Measurements from ENCODE around the gene OLFML2B. TPM values are rescaled to one million over a fixed set of nuclear protein-coding genes. Genes with fewer than 3 reads are reported as not detected.
"Not testable (repeated sequence)": the region's sequence is repeated elsewhere in the genome, so short reads cannot be mapped to it uniquely, and the experiment has no call there.

The OLFML2B gene
- total and polyA plus RNA-seq, 5 donors from 2014 or later: 0.15 TPM; not detected in 4

GRCh38 chr1:162066836-162067235, 43.2 kb upstream of the OLFML2B start:
- peaks cover 47% of the 10 kb centered on the region for H3K27me3 ChIP-seq (ENCODE audit: control insufficient read depth, insufficient read depth, low read length)
- H3K4me3 Mint-ChIP-seq; H3K27ac ChIP-seq (ENCODE audit: insufficient read depth, low read length, poor library complexity, severe bottlenecking); H3K4me3 ChIP-seq (ENCODE audit: low read depth, low read length); H3K9me3 ChIP-seq (ENCODE audit: control insufficient read depth in 2 of 2, low read length in 2 of 2); ATAC-seq (ENCODE audit: low read depth in 2 of 2); H3K9me3 Mint-ChIP-seq; H3K27ac Mint-ChIP-seq; DNase-seq; H3K36me3 ChIP-seq (ENCODE audit: control insufficient read depth, insufficient read depth, low read length); H3K36me3 Mint-ChIP-seq: not testable (repeated sequence)
- peaks cover 0 to 12% (median 6%) of the 10 kb centered on the region in 4 donors for H3K4me1 Mint-ChIP-seq
- peaks cover 71% of the 10 kb centered on the region for H3K27me3 Mint-ChIP-seq
- H3K4me1 ChIP-seq (ENCODE audit: control insufficient read depth, insufficient read depth, low read length, poor library complexity, severe bottlenecking): peaks cover 16% of the 10 kb centered on the region

GRCh38 chr1:162065016-162065415, 41.3 kb upstream of the OLFML2B start:
- H3K9me3 ChIP-seq (ENCODE audit: control insufficient read depth in 2 of 2, low read length in 2 of 2): no peaks in the 10 kb centered on the region
- H3K36me3 ChIP-seq (ENCODE audit: control insufficient read depth, insufficient read depth, low read length): no peaks in the 10 kb centered on the region
- peaks cover 9% of the 10 kb centered on the region for H3K4me1 ChIP-seq (ENCODE audit: control insufficient read depth, insufficient read depth, low read length, poor library complexity, severe bottlenecking)
- H3K4me3 ChIP-seq (ENCODE audit: low read depth, low read length): no peak overlapping the region
- H3K27me3 Mint-ChIP-seq: peaks cover 52% of the 10 kb centered on the region
- ATAC-seq (ENCODE audit: low read depth in 2 of 2): no peak
- DNase-seq: no peak
- peaks cover 0 to 7% (median 5%) of the 10 kb centered on the region in 4 donors for H3K4me1 Mint-ChIP-seq
- no peak overlapping the region for H3K27ac ChIP-seq (ENCODE audit: insufficient read depth, low read length, poor library complexity, severe bottlenecking)
- no peak overlapping the region for H3K27ac Mint-ChIP-seq
- no peaks in the 10 kb centered on the region for H3K36me3 Mint-ChIP-seq
- H3K27me3 ChIP-seq (ENCODE audit: control insufficient read depth, insufficient read depth, low read length): peaks cover 41% of the 10 kb centered on the region
- H3K9me3 Mint-ChIP-seq: no peaks in the 10 kb centered on the region
- no peak overlapping the region for H3K4me3 Mint-ChIP-seq

GRCh38 chr1:162062542-162063015, 38.9 kb upstream of the OLFML2B start:
- no peak for DNase-seq
- H3K4me3 ChIP-seq (ENCODE audit: low read depth, low read length): no peak overlapping the region
- H3K27me3 ChIP-seq (ENCODE audit: control insufficient read depth, insufficient read depth, low read length): peaks cover 29% of the 10 kb centered on the region
- H3K27me3 Mint-ChIP-seq: peaks cover 33% of the 10 kb centered on the region
- H3K4me1 Mint-ChIP-seq: peaks cover 0 to 5% (median under 1%) of the 10 kb centered on the region in 4 donors
- no peaks in the 10 kb centered on the region for H3K9me3 Mint-ChIP-seq
- H3K4me3 Mint-ChIP-seq: no peak overlapping the region
- no peaks in the 10 kb centered on the region for H3K36me3 ChIP-seq (ENCODE audit: control insufficient read depth, insufficient read depth, low read length)
- no peaks in the 10 kb centered on the region for H3K4me1 ChIP-seq (ENCODE audit: control insufficient read depth, insufficient read depth, low read length, poor library complexity, severe bottlenecking)
- no peaks in the 10 kb centered on the region for H3K9me3 ChIP-seq (ENCODE audit: control insufficient read depth in 2 of 2, low read length in 2 of 2)
- H3K27ac ChIP-seq (ENCODE audit: insufficient read depth, low read length, poor library complexity, severe bottlenecking): no peak overlapping the region
- H3K27ac Mint-ChIP-seq: no peak overlapping the region
- H3K36me3 Mint-ChIP-seq: no peaks in the 10 kb centered on the region
- no peak for ATAC-seq (ENCODE audit: low read depth in 2 of 2)

- peaks cover 22% of the 10 kb centered on the region for H3K27me3 ChIP-seq (ENCODE audit: control insufficient read depth, insufficient read depth, low read length)
- H3K27ac ChIP-seq (ENCODE audit: insufficient read depth, low read length, poor library complexity, severe bottlenecking): no peak overlapping the region
- peaks cover 25% of the 10 kb centered on the region for H3K27me3 Mint-ChIP-seq
- no peaks in the 10 kb centered on the region for H3K9me3 Mint-ChIP-seq
- ATAC-seq (ENCODE audit: low read depth in 2 of 2) (no peak), DNase-seq (no peak)
- no peak overlapping the region for H3K4me3 Mint-ChIP-seq
- H3K4me1 Mint-ChIP-seq: peaks cover 0 to 3% (median 0%) of the 10 kb centered on the region in 4 donors
- H3K4me1 ChIP-seq (ENCODE audit: control insufficient read depth, insufficient read depth, low read length, poor library complexity, severe bottlenecking): no peaks in the 10 kb centered on the region
- H3K27ac Mint-ChIP-seq: peak overlapping the region in 1 of 3 donors; percentile 0
- no peaks in the 10 kb centered on the region for H3K36me3 Mint-ChIP-seq
- H3K9me3 ChIP-seq (ENCODE audit: control insufficient read depth in 2 of 2, low read length in 2 of 2): no peaks in the 10 kb centered on the region
- no peak overlapping the region for H3K4me3 ChIP-seq (ENCODE audit: low read depth, low read length)
- H3K36me3 ChIP-seq (ENCODE audit: control insufficient read depth, insufficient read depth, low read length): no peaks in the 10 kb centered on the region
Measured at GRCh38 chr1:162060314-162060713, 36.6 kb upstream of the OLFML2B start.

- Mint-ChIP-seq H3K27me3 (peaks cover 19% of the 10 kb centered on the region), H3K4me3 (no peak overlapping the region), H3K9me3 (no peaks in the 10 kb centered on the region), H3K4me1 (peaks cover 0 to 2% (median 0%) of the 10 kb centered on the region in 4 donors), H3K27ac (no peak overlapping the region), H3K36me3 (no peaks in the 10 kb centered on the region)
- no peaks in the 10 kb centered on the region for H3K9me3 ChIP-seq (ENCODE audit: control insufficient read depth in 2 of 2, low read length in 2 of 2)
- no peak overlapping the region for H3K27ac ChIP-seq (ENCODE audit: insufficient read depth, low read length, poor library complexity, severe bottlenecking)
- no peak for DNase-seq
- no peak for ATAC-seq (ENCODE audit: low read depth in 2 of 2)
- H3K4me1 ChIP-seq (ENCODE audit: control insufficient read depth, insufficient read depth, low read length, poor library complexity, severe bottlenecking): no peaks in the 10 kb centered on the region
- no peaks in the 10 kb centered on the region for H3K36me3 ChIP-seq (ENCODE audit: control insufficient read depth, insufficient read depth, low read length)
- peaks cover 16% of the 10 kb centered on the region for H3K27me3 ChIP-seq (ENCODE audit: control insufficient read depth, insufficient read depth, low read length)
- no peak overlapping the region for H3K4me3 ChIP-seq (ENCODE audit: low read depth, low read length)
Measured at GRCh38 chr1:162059721-162060120, 36.1 kb upstream of the OLFML2B start.

- H3K4me1 Mint-ChIP-seq: peaks cover 0 to 5% (median 0%) of the 10 kb centered on the region in 4 donors
- DNase-seq: no peak
- no peak overlapping the region for H3K4me3 Mint-ChIP-seq
- Histone ChIP-seq H3K36me3 (ENCODE audit: control insufficient read depth, insufficient read depth, low read length) (no peaks in the 10 kb centered on the region), H3K27ac (ENCODE audit: insufficient read depth, low read length, poor library complexity, severe bottlenecking) (no peak overlapping the region), H3K4me3 (ENCODE audit: low read depth, low read length) (no peak overlapping the region), H3K4me1 (ENCODE audit: control insufficient read depth, insufficient read depth, low read length, poor library complexity, severe bottlenecking) (no peaks in the 10 kb centered on the region), H3K27me3 (ENCODE audit: control insufficient read depth, insufficient read depth, low read length) (peaks cover 12% of the 10 kb centered on the region), H3K9me3 (ENCODE audit: control insufficient read depth in 2 of 2, low read length in 2 of 2) (no peaks in the 10 kb centered on the region)
- ATAC-seq (ENCODE audit: low read depth in 2 of 2): no peak
- no peaks in the 10 kb centered on the region for H3K9me3 Mint-ChIP-seq
- H3K36me3 Mint-ChIP-seq: no peaks in the 10 kb centered on the region
- H3K27me3 Mint-ChIP-seq: peaks cover 5% of the 10 kb centered on the region
- H3K27ac Mint-ChIP-seq: no peak overlapping the region
Measured at GRCh38 chr1:162056579-162056978, 32.9 kb upstream of the OLFML2B start.

- Mint-ChIP-seq H3K9me3 (no peaks in the 10 kb centered on the region), H3K27ac (no peak overlapping the region), H3K4me1 (peaks cover 0 to 5% (median 0%) of the 10 kb centered on the region in 4 donors), H3K4me3 (no peak overlapping the region), H3K36me3 (no peaks in the 10 kb centered on the region), H3K27me3 (peaks cover 9% of the 10 kb centered on the region)
- H3K27ac ChIP-seq (ENCODE audit: insufficient read depth, low read length, poor library complexity, severe bottlenecking): no peak overlapping the region
- no peak overlapping the region for H3K4me3 ChIP-seq (ENCODE audit: low read depth, low read length)
- H3K36me3 ChIP-seq (ENCODE audit: control insufficient read depth, insufficient read depth, low read length): no peaks in the 10 kb centered on the region
- H3K27me3 ChIP-seq (ENCODE audit: control insufficient read depth, insufficient read depth, low read length): peaks cover 12% of the 10 kb centered on the region
- no peak for ATAC-seq (ENCODE audit: low read depth in 2 of 2)
- DNase-seq: peak; percentile 6 to 42 (median 21)
- H3K4me1 ChIP-seq (ENCODE audit: control insufficient read depth, insufficient read depth, low read length, poor library complexity, severe bottlenecking): no peaks in the 10 kb centered on the region
- H3K9me3 ChIP-seq (ENCODE audit: control insufficient read depth in 2 of 2, low read length in 2 of 2): no peaks in the 10 kb centered on the region
Measured at GRCh38 chr1:162056043-162056442, 32.4 kb upstream of the OLFML2B start.

GRCh38 chr1:162055062-162055461, 31.4 kb upstream of the OLFML2B start:
- H3K4me3 Mint-ChIP-seq: no peak overlapping the region
- no peaks in the 10 kb centered on the region for H3K4me1 ChIP-seq (ENCODE audit: control insufficient read depth, insufficient read depth, low read length, poor library complexity, severe bottlenecking)
- DNase-seq (no peak), ATAC-seq (ENCODE audit: low read depth in 2 of 2) (no peak)
- H3K9me3 ChIP-seq (ENCODE audit: control insufficient read depth in 2 of 2, low read length in 2 of 2): no peaks in the 10 kb centered on the region
- H3K4me3 ChIP-seq (ENCODE audit: low read depth, low read length): no peak overlapping the region
- H3K36me3 ChIP-seq (ENCODE audit: control insufficient read depth, insufficient read depth, low read length): no peaks in the 10 kb centered on the region
- peaks cover 0 to 5% (median 0%) of the 10 kb centered on the region in 4 donors for H3K4me1 Mint-ChIP-seq
- H3K36me3 Mint-ChIP-seq: no peaks in the 10 kb centered on the region
- peaks cover 9% of the 10 kb centered on the region for H3K27me3 Mint-ChIP-seq
- H3K9me3 Mint-ChIP-seq: no peaks in the 10 kb centered on the region
- no peak overlapping the region for H3K27ac ChIP-seq (ENCODE audit: insufficient read depth, low read length, poor library complexity, severe bottlenecking)
- H3K27me3 ChIP-seq (ENCODE audit: control insufficient read depth, insufficient read depth, low read length): peaks cover 7% of the 10 kb centered on the region
- H3K27ac Mint-ChIP-seq: no peak overlapping the region

All from CD4-positive, CD25-positive, alpha-beta regulatory T cell (primary cell).